HG03159 (cell line): ENCODE data around the gene IGHMBP2.
"Not testable (repeated sequence)": the region's sequence is repeated elsewhere in the genome, so short reads cannot be mapped to it uniquely, and the experiment has no call there.

ENCODE experiments used
- ATAC-seq: cut with Tn5 transposase; IDR thresholded peaks from one replicate; pipeline ENCODE4 v1.9.1; 2021; ENCODE audit warnings: mild to moderate bottlenecking, moderate library complexity; ENCODE audit not compliant: unreplicated experiment

IGHMBP2 gene

DNA sequence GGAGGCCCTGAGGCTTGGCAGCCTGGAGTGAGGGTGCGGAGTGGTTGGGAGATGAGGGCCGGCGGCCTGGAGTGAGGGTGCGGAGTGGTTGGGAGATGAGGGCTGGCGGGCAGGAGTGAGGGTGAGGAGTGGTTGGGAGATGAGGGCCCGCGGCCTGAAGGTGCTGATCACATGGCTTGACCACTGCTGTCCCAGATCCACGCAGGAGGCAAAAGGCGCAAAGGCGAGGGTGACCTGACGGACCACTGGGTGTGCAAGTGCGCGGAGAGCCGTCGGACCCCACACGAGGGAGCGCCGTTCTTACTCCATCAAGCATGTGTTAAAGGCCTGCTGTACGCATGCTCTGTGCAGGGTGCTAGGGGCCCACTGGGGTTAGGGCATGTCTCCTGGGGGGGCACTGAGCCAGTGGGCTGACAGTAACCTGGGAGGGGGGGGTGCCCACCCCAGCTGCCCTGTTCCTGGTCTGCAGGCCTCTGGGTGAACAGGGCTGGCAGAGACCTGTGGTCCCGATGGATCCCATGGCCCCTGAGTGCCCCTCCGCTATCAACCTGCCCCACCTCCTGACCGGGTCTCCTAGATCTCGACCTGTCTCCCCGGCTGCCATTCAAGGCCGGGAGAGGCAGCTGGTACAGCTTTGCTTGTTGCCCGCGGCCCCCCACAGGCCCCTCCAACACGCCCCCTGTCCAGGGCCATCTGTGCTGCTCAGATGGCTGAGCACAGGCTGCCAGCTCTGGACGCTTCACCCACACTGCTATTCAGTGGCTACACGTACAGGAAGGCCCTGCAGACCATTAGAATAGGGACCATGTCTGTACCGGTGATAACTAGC is 56.0 kb downstream of the IGHMBP2 start:
- ATAC-seq = no peak

DNA sequence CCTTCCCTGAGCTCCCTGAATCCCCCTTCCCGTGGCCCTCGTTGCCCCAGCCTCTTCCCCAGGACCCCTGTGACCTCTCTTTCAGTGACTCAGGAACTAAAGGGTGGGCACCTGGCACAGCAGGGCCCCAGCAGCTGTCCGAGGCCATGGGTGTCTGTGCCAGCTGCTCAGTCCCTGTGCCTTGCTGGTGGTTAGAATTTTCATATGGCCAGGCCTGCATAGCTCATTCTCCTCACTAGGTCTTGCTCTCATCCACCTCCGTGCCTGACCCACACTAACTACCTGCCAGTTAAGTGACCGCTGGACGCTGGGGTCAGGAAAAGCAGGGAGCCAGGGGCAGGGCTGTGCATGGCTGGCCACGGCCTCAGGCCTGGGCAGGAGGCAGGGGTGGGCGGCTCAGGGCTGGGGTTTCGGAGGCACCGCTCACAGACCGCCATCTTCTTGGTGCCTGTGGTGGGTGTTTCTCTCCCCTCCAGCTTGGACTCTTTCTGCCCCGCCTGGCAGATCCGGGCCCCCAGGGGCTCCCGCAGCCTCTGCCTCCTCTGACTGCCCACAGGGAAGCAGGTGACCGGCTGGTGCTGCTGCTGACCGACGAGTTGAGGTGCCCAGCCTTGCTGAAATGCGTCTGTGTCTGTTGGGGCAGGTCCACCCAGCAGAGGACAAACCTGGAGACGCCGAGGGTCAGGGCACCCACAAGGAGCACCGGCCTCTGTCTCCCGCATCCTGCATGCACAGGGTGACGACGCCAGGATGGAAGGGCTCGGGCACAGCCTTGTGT is 56.8 kb downstream of the IGHMBP2 start:
- no peak for ATAC-seq

DNA sequence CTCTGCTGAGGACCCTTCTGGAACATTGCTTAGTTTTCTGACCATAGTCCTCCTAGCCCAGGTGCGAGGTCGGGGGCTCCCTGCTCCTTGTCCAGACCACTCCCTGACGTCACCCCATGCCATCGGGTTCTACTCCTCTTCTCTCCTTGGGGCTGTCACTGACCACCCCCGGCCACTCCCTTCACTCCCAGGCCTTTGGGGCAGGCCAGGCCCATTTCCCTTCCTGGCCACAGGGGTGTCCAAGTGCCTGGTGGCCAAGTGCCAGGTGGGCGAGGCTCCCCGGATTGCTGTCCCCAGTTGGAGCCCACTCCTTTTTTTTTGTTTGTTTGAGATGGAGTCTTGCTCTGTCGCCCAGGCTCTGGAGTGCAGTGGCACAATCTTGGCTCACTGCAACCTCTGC is 57.6 kb downstream of the IGHMBP2 start:
- ATAC-seq = no peak

DNA sequence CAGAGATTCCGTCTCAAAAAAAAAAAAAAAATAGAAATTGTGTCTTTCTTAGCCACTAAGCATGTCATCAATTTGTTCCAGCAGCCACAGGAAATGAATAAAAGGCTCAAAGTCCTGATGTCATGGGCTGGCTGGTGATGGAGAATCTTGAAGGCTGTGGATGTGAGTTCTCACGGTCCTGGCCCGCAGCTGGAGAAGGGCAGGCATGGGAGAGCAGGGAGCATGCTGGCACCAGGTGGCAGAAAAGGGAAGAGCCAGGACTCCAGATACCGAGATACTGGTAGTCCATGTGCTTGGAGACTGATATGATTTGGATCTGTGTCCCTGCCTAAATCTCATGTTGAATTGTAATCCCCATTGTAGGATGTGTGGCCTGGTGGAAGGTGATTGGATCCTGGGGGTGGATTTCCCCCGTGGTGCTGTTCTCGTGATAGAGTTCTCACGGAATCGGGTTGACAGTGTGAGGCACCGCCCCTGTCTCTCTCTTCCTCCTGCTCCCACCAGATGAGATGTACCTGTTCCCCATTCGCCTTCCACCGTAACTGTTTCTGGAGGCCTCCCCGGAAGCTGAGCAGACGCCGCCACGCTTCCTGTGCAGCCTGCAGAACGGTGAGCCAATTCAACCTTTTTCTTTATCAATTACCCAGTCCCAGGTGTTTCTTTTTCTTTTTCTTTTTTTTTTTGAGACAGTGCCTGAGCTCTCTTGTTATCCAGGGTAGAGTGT is 59.0 kb downstream of the IGHMBP2 start:
- no peak for ATAC-seq

DNA sequence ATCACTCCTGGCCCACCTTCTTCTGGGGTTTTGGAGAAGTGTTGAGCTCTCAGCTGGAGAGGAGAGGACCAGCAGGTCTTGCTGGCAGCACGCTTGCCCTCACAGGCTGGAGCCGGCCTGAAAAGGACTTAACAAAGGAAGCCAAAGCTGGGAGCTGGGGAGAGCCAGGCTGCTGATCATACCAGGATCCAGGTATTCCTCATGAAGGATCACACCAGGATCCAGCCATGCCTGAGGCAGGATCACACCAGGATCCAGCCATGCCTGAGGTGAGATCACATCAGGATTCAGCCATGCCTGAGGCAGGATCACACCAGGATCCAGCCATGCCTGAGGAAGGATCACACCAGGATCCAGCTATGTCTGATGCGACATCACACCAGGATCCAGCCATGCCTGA is 60.1 kb downstream of the IGHMBP2 start:
- ATAC-seq = no peak

DNA sequence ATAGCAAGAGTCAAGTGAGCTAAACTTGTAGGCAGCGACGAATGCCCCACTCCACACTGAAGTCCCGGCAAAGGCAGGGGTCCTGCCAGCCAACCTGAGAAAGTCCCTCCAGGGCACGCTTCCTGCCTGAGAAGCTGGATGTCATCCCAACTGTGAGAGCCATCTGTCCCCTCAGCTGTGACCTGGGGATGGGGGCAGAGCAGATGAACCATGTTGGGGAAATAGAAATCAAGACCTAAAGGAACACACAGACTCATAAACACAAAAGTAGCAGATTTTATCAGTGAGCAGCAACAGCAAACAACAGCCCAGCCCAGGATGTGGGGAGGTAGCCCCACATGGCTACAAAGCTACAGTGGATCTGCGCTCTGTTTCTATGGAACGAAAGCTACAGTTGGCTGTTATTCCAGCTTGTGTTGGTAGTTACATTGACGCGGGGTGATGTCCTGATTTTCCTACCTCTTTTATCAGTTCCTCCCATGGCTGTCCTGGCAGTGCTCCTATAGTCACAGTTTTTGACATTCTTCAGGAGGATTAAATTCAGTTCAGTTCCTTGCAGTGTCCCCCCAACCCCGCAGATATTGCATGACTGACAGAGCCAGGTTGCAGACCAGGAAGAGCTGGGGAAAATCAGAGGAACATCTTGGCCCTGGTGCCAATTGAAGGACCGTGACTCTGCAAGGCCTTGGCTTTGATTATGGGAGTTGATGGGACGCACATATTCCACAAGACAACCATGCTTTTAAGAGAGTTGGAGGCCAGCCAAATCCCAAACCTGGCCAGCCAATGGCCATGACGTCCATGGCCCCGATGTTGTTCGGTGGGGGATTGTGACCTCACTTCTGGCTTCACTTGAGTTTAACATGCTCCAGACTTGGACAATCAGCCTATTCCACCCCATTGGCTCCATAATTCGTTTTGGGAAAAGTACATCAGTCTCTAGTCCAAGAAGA is 62.5 kb downstream of the IGHMBP2 start:
- no peak for ATAC-seq

DNA sequence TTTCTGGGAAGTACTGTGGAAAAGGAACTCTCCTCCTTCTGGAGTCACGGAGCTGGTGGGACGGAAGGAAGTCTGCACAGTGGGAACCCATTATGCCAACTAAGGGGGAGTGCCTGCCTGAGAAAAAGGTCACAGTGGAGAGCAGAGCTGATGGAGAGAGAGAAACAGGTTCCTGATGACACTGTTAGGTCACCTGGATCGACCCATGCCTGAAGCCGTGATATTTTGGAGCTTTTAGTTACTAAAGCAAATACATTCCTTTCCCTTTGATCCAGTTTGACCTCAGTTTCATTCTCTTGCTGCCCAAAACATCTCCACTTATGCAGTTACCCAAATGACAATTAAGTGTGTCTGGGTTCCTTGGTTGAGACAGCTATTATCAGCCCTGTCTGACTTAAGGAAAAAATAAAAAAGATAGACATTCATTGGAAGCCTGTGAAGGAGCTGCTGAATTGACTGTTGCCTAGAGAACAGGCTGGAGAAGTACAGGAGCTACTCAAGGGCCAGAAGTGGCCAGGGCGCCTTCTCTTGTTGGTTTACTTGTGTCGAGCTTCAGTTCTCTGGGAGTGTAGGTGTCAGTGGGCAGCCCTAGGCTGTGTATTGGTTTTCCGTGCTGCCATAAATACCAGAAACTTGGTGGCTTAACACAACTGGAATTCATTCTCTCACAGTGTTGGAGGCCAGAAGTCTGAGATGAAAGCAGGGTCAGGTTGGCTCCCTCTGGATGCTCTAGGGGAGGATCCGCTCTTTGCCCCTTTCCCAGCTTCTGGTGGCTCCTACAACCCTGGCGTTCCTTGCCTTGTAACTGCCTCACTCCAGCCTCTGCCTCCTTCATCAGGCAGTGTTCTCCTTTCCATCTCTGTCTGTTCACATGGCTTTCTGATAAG is 63.4 kb downstream of the IGHMBP2 start:
- ATAC-seq = no peak

DNA sequence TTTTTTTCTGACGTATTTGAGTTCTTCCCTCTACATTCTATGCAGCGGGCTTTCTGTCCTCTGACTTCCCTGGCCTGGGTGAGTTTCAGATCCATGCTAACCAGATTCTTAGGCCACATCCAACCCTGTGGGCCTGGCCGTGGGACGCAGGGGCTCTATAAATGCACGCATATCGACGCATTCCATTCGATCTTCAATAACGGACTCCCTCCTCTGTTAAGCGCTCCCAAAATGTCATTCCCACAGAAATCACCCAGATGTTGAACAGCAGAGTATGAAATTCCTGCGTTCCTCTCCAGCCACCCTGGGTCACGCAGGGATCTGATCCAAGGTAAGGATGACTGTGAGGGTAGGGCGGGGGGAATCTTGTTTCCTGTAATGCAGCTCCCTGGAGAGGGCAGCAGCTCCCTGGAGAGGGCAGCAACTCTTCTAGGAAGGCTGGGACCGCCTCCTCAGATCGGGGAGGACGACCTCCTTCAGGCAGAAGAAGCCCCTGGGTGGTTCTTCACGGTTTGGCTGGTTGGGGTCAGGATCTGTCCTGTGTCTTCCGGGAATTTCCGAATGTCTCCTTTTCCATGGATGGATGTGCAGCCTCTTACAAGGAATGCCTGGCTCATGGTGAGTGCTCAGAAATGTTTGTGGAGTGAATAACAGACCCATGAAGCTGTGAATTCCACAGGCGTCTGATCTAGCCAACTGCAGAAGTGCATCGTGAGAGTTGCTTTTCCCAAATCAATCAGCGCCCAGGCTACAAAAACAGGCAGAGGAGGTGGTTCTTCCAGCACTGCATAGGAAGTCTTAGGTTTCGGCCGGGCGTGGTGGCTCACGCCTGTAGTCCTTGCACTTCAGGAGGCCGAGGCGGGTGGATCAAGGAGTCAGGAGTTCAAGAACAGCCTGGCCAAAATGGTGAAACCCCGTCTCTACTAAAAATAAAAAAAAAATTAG is 64.9 kb downstream of the IGHMBP2 start:
- no peak for ATAC-seq

DNA sequence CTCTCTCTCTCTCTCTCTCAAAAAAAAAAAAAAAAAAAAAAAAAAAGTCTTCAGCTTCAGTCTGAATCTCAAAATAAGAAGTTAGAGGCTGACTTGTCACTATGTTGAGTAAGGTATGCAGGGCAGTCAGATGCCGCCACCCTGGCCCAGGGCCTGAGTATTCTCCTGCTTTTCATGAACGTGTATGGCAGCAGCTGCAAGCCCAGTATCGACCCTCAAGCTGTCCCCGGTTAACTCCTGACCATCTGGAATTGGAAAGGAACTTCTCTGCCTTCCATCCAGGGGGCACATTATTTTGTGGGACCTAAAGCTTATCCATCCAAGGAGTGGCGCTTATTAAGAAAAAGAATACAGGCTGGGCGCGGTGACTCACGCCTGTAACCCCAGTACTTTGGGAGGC is 65.7 kb downstream of the IGHMBP2 start:
- ATAC-seq = no peak

DNA sequence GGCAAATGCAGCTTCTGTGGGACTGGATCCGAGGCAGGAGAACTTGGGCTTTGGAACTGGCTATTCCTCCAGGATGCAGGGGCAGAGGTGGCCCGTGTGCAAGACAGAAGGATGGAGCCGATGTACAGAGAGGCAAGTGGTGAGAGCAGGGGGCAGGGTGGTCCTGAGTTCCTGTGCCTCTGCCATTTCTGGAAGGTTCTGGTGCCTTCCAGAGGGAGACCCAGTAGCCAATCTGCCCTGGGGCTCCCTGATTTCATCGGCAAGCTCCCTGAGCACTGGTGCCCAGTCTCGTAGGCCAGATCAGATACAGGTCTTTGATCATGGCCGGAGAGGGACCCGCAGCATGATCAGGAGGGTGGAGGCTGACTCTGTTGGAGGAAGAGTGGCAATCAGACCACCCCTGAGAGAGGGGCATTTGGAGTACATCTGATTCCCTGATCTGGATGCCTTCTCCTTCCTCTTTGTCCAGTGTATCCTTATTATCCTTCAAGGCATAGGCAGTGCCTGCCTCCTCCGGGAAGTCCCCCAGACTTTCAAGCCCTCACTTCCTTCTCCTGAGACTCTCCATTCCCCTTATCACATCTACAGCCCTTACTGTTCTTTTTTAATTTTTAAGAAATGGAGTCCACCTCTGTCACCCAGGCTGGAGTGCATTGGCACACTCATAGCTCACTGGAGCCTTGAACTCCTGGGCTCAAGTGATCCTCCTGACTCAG is 67.4 kb downstream of the IGHMBP2 start:
- no peak for ATAC-seq

DNA sequence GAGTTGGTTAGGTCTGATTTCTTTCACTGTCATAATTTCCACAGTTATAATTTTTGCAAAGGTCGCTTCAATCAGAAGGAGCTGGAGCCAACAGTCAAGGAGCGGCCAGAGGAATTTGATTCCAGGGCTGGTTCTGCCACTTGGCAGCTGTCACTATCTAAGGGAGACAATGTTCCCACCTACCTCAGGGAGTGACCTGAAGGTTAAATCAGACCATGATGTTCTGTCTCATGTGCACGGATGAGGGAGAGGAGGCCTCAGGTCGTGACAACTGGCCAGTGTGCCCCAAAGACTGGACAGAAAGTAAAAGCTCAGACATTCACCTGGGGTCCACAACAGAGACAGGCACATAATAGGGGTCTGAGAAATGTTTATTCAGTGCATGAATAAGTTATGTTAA is 69.5 kb downstream of the IGHMBP2 start:
- ATAC-seq = no peak

DNA sequence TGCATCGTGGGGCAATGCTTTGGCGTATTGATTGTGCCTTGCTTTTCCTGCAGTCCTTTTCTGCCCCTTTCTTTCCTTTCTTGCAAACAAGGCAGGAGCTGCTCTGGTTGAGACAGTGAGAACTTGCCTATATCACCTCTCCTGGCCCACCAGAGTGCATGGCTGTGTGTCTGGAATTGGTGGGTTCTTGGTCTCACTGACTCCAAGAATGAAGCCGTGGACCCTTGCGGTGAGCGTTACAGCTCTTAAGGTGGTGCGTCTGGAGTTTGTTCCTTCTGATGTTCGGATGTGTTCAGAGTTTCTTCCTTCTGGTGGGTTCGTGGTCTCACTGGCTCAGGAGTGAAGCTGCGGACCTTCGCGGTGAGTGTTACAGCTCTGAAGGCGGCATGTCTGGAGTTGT is 70.0 kb downstream of the IGHMBP2 start:
- not testable (repeated sequence) for ATAC-seq

DNA sequence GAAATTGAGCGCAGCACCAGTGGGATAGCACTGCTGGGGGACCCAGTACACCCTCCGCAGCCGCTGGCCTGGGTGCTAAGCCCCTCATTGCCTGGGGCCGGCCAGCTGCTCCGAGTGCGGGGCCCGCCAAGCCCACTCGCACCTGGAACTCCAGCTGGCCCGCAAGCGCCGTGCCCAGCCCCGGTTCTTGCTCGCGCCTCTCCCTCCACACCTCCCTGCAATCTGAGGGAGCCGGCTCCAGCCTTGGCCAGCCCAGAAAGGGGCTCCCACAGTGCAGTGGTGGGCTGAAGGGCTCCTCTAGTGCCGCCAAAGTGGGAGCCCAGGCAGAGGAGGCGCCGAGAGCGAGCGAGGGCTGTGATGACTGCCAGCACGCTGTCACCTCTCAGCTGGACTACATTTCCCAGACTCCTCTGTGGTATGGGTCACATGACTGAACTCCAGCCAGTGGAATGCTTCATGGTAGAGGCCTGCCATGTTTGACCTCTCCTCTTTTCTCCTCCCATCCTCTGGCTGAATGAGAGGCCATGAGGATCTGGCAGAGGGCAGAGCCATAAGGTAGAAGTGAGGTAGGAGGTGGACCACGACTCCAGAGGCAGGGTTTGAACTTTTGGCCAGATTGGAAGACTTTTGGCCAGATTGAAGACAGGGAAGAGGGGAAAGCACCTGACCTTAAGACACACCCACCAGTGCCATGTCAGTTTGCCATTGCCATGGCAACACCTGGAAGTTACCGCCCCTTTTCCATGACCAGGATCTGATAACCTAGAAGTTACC is 70.9 kb downstream of the IGHMBP2 start:
- ATAC-seq = no peak

DNA sequence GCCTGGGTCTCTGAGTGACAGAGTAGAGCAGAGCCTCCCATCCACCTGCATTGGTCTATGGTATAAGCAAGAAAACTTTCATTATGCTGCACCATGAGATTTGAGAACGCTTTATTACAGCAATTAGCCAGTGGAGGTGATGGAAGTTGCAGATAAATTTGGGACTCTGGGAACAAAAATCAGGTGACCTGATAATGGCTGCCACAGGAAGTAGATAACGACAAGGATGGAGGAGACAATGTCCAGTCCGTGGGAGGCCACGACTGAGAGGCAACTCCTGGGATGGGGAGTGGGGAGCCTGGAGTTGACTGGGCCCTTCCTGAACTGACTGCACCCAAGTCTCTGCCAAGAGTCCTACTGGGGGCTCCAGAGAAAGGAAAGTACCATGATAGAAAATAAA is 72.4 kb downstream of the IGHMBP2 start:
- no peak for ATAC-seq

DNA sequence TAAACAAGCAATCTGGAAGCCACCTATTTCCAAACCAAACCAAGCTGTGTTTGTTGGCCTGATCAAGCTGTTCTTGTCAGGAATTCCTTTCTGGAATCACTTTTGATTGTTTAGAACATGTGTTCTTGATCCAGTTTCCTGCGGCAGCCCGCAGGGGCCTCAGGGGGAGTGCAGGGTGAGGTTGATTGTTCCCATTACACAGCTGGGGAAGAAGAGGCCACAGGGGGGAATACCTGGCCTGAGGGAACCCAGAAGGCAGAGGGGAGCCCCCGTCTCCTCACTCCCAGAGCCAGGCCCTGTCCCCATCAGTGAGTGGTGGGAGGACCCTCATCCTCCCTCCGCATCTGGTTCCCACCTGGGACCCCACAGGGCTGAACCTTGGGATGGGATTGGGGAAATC is 72.9 kb downstream of the IGHMBP2 start:
- ATAC-seq = no peak

DNA sequence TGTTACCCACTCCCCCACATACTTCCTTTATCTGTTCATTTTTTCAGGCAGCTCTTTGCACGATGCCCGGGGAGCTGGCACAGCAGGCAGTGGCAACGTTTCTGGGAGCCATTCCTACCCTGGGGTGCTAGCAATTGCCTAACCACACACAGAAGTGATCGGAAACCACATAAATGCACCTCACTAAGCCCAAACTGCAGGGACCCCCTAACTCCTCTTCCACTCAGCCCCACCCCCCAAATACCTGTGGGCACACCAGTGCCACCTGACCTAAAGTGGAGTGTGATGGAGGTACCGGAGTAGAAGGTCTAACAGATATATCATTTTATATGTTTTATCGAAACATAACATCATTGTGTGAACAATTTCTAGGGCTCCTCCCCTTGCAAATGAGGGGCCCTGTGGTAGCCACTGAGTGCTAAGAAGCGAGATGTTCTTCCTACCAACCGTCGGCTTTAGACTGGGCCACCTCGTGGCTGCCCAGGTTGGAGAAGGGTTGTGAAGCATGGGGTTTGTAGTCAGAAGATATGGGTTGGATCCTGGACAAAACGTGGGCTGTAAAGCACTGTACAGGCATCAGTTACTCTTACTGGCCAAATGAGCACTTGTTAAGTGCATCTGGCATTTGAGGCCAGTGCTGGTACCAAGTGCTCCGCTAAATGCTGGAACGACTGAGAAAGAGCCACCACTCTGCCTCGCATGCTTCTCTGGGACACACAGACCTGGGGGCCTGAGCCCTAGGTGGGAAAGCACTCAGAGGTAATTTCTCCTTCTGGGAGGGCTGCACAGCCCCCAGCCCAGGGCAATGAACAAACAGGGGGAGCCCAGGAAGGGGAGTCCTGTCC is 74.3 kb downstream of the IGHMBP2 start:
- no peak for ATAC-seq
